BLaER1 treated with 17β-estradiol and CSF1 and Interleukin-3, amounts not matched to agents 10 nM and 100 nM (cell line): ENCODE data around the gene CT55.
A peak's percentile ranks its signal among the peaks of the same experiment; 100 is the strongest.
"Not testable (repeated sequence)": the region's sequence is repeated elsewhere in the genome, so short reads cannot be mapped to it uniquely, and the experiment has no call there.

Experiments
- H3K27ac ChIP-seq, 11 experiments: shearing (Covaris generic); formaldehyde crosslinking; 2 replicates each; pipeline ENCODE4 v1.8.1; 2022
- H3K27me3 ChIP-seq, 11 experiments: shearing (Covaris generic); formaldehyde crosslinking; 2 replicates each; pipeline ENCODE4 v1.8.1; 2022
- H3K36me3 ChIP-seq, 11 experiments: shearing (Covaris generic); formaldehyde crosslinking; 2 replicates each; pipeline ENCODE4 v1.8.1; 2022
- H3K4me1 ChIP-seq, 10 experiments: shearing (Covaris generic); formaldehyde crosslinking; 2 replicates each; pipeline ENCODE4 v1.8.1; 2022
- H3K4me2 ChIP-seq, 11 experiments: shearing (Covaris generic); formaldehyde crosslinking; 2 replicates each; pipeline ENCODE4 v1.8.1; 2022
- H3K4me3 ChIP-seq, 10 experiments: shearing (Covaris generic); formaldehyde crosslinking; 2 replicates each; pipeline ENCODE4 v1.8.1; 2022
- H3K9ac ChIP-seq, 11 experiments: shearing (Covaris generic); formaldehyde crosslinking; 2 replicates each; pipeline ENCODE4 v1.8.1; 2022
- H3K9me3 ChIP-seq, 11 experiments: shearing (Covaris generic); formaldehyde crosslinking; replicated peaks in 1 of 11; 2 replicates each; pipeline ENCODE4 v1.8.1; 2022
- H4K20me1 ChIP-seq, 11 experiments: shearing (Covaris generic); formaldehyde crosslinking; 2 replicates each; pipeline ENCODE4 v1.8.1; 2022
- Cebpa-rat ChIP-seq, 11 experiments: shearing (Covaris generic); IDR thresholded peaks; 2 replicates each; pipeline ENCODE4 v1.8.1; 2022

Gene CT55

GRCh38 chrX:135178636-135179035, 7.4 kb upstream of the CT55 start:
- no peaks in the 10 kb centered on the region for H3K36me3 ChIP-seq
- peaks cover 0 to 5% (median 0%) of the 10 kb centered on the region in 10 experiments; a peak in 2 of 20 replicates for H3K4me1 ChIP-seq
- H4K20me1 ChIP-seq, result no peaks in the 10 kb centered on the region; a peak in 1 of 22 replicates
- no peak for TF ChIP-seq Cebpa-rat (IDR thresholded peaks at IDR 0.05)
- no peak overlapping the region for H3K9ac ChIP-seq
- no peak overlapping the region for H3K4me2 ChIP-seq
- peaks cover 80 to 93% (median 88%) of the 10 kb centered on the region in 11 experiments for H3K27me3 ChIP-seq
- no peak overlapping the region for H3K4me3 ChIP-seq
- H3K27ac ChIP-seq, result no peak overlapping the region
- H3K9me3 ChIP-seq, result no peaks in the 10 kb centered on the region

GRCh38 chrX:135170468-135170867, 730 bp downstream of the CT55 start:
- no peak overlapping the region for H3K4me3 ChIP-seq
- no peak overlapping the region for H3K9ac ChIP-seq
- no peaks in the 10 kb centered on the region; a peak in 1 of 22 replicates for H4K20me1 ChIP-seq
- no peaks in the 10 kb centered on the region for H3K36me3 ChIP-seq
- H3K9me3 ChIP-seq, result peaks cover 0 to 19% (median 4%) of the 10 kb centered on the region in 11 experiments; a peak in 5 of 22 replicates
- no peak overlapping the region for H3K4me2 ChIP-seq
- H3K27me3 ChIP-seq, result peaks cover 47 to 94% (median 80%) of the 10 kb centered on the region in 11 experiments
- no peak for TF ChIP-seq Cebpa-rat (IDR thresholded peaks at IDR 0.05)
- peaks cover 0 to 14% (median 0%) of the 10 kb centered on the region in 10 experiments; a peak in 4 of 20 replicates for H3K4me1 ChIP-seq
- H3K27ac ChIP-seq, result no peak overlapping the region

- H3K36me3 ChIP-seq, result not testable (repeated sequence)
- peaks cover 54 to 97% (median 84%) of the 10 kb centered on the region in 11 experiments for H3K27me3 ChIP-seq
Observed at GRCh38 chrX:135169534-135169933, 1.7 kb downstream of the CT55 start.

GRCh38 chrX:135168486-135168885, 2.7 kb downstream of the CT55 start:
- H3K27me3 ChIP-seq, result peaks cover 64 to 99% (median 87%) of the 10 kb centered on the region in 11 experiments

More at GRCh38 chrX:135169534-135169933, 1.7 kb downstream of the CT55 start:
- Histone ChIP-seq H3K9me3 (peaks cover 0 to 19% (median 4%) of the 10 kb centered on the region in 11 experiments; a peak in 5 of 22 replicates), H3K4me1 (peaks cover 0 to 14% (median 0%) of the 10 kb centered on the region in 10 experiments; a peak in 4 of 20 replicates)
- not testable (repeated sequence) for H4K20me1 ChIP-seq, H3K27ac ChIP-seq, H3K4me3 ChIP-seq, H3K9ac ChIP-seq, H3K4me2 ChIP-seq

GRCh38 chrX:135154688-135155087, 16.5 kb downstream of the CT55 start:
- not testable (repeated sequence) for H3K9me3 ChIP-seq, H3K9ac ChIP-seq, H3K4me1 ChIP-seq, H3K27ac ChIP-seq, H3K4me3 ChIP-seq, H3K36me3 ChIP-seq, H3K4me2 ChIP-seq, H4K20me1 ChIP-seq
- H3K27me3 ChIP-seq, result peaks cover 16 to 19% (median 18%) of the 10 kb centered on the region in 11 experiments; a peak in 21 of 22 replicates

More at GRCh38 chrX:135168486-135168885, 2.7 kb downstream of the CT55 start:
- H3K4me1 ChIP-seq, result peaks cover 0 to 14% (median 0%) of the 10 kb centered on the region in 10 experiments; a peak in 4 of 20 replicates
- peaks cover 0 to 19% (median 4%) of the 10 kb centered on the region in 11 experiments; a peak in 5 of 22 replicates for H3K9me3 ChIP-seq
- no peaks in the 10 kb centered on the region for H3K36me3 ChIP-seq
- 0 out of 22 replicates have a peak, but pooled peaks of 1 of the 11 experiments have one; percentile 6 for TF ChIP-seq Cebpa-rat (IDR thresholded peaks at IDR 0.05)
- H3K27ac ChIP-seq, result no peak overlapping the region
- no peak overlapping the region for H3K9ac ChIP-seq
- peak overlapping the region in 5 of 11 experiments; percentile 11 to 43 (median 35); a peak in 10 of 22 replicates for H3K4me2 ChIP-seq
- H4K20me1 ChIP-seq, result no peaks in the 10 kb centered on the region
- no peak overlapping the region for H3K4me3 ChIP-seq

- H3K27me3 ChIP-seq, H3K27ac ChIP-seq, H3K9ac ChIP-seq, H3K4me1 ChIP-seq, H3K9me3 ChIP-seq, H3K36me3 ChIP-seq, H3K4me3 ChIP-seq, H3K4me2 ChIP-seq, H4K20me1 ChIP-seq: not testable (repeated sequence)
Observed at GRCh38 chrX:135126145-135126544, 45.1 kb downstream of the CT55 start.

- H3K4me2 ChIP-seq, H3K27me3 ChIP-seq, H3K4me1 ChIP-seq, H3K4me3 ChIP-seq, H3K36me3 ChIP-seq, H3K27ac ChIP-seq, H3K9ac ChIP-seq, H3K9me3 ChIP-seq, H4K20me1 ChIP-seq: not testable (repeated sequence)
Observed at GRCh38 chrX:135120056-135120576, 51.1 kb downstream of the CT55 start, which contains the start of gene ETDB. Gene ETDB (minus strand): TSS chrX:135120526. CDS start chrX:135119261, 1,265 bp downstream.

- H3K9ac ChIP-seq, H4K20me1 ChIP-seq, H3K4me2 ChIP-seq, H3K4me1 ChIP-seq, H3K4me3 ChIP-seq, H3K9me3 ChIP-seq, H3K36me3 ChIP-seq, H3K27ac ChIP-seq: not testable (repeated sequence)
- peaks cover 0 to 25% (median 11%) of the 10 kb centered on the region in 11 experiments; a peak in 16 of 22 replicates for H3K27me3 ChIP-seq
Observed at GRCh38 chrX:135116064-135116463, 55.1 kb downstream of the CT55 start.

GRCh38 chrX:135114392-135114791, 56.8 kb downstream of the CT55 start:
- Histone ChIP-seq H3K9ac (no peak overlapping the region), H3K27ac (no peak overlapping the region), H3K4me1 (no peaks in the 10 kb centered on the region), H3K4me2 (no peak overlapping the region), H3K4me3 (no peak overlapping the region), H4K20me1 (peaks cover 0 to 4% (median 0%) of the 10 kb centered on the region in 11 experiments; a peak in 1 of 22 replicates), H3K36me3 (no peaks in the 10 kb centered on the region), H3K9me3 (no peaks in the 10 kb centered on the region), H3K27me3 (peaks cover 3 to 35% (median 18%) of the 10 kb centered on the region in 11 experiments; a peak in 18 of 22 replicates)
- TF ChIP-seq Cebpa-rat (IDR thresholded peaks at IDR 0.05), result no peak

GRCh38 chrX:135112743-135113142, 58.5 kb downstream of the CT55 start:
- Histone ChIP-seq H3K36me3 (no peaks in the 10 kb centered on the region), H3K4me1 (no peaks in the 10 kb centered on the region), H3K9ac (no peak overlapping the region), H4K20me1 (peaks cover 0 to 4% (median 0%) of the 10 kb centered on the region in 11 experiments; a peak in 1 of 22 replicates), H3K27me3 (peaks cover 19 to 49% (median 33%) of the 10 kb centered on the region in 11 experiments), H3K4me2 (no peak overlapping the region), H3K4me3 (no peak overlapping the region), H3K9me3 (peaks cover 0 to 7% (median 0%) of the 10 kb centered on the region in 11 experiments; a peak in 2 of 22 replicates), H3K27ac (no peak overlapping the region)
- no peak for TF ChIP-seq Cebpa-rat (IDR thresholded peaks at IDR 0.05)
